HL-60 (cell line): Measurements from ENCODE around the gene PTPRG.

ENCODE experiments used
- DNase-seq, 2 experiments: peaks; one replicate each; pipeline ENCODE4 v3.0.0-alpha.2; 2010 to 2020; ENCODE audit warnings: low read depth in 1 of 2, low spot score in 1 of 2
- H3K27ac ChIP-seq: fragments of 250-450 bp; sonication (Bioruptor Pico); replicated peaks from 2 replicates; pipeline ENCODE4 v1.5.1; 2020; ENCODE audit warnings: mild to moderate bottlenecking, moderate library complexity
- H3K27me3 ChIP-seq: fragments of 250-450 bp; sonication (Bioruptor Pico); 2 replicates; pipeline ENCODE4 v1.5.1; 2021; ENCODE audit warnings: mild to moderate bottlenecking, moderate library complexity; ENCODE audit not compliant: insufficient read depth, poor library complexity, severe bottlenecking
- H3K4me3 ChIP-seq: replicated peaks from 2 replicates; pipeline ENCODE4 v1.5.1; 2011; ENCODE audit warnings: mild to moderate bottlenecking, control low read depth, low read length; ENCODE audit not compliant: insufficient read depth
- CTCF ChIP-seq: IDR thresholded peaks from one replicate; pipeline ENCODE4 v1.5.1; 2011; ENCODE audit warnings: low read length, control low read depth, inconsistent platforms; ENCODE audit not compliant: insufficient read depth
- GABPA ChIP-seq: IDR thresholded peaks from 2 replicates; pipeline ENCODE4 v1.6.1; 2012; ENCODE audit warnings: low read depth
- POLR2AphosphoS5 ChIP-seq: IDR thresholded peaks from 2 replicates; pipeline ENCODE4 v1.6.1; 2012; ENCODE audit warnings: low read depth
- REST ChIP-seq: IDR thresholded peaks from 2 replicates; pipeline ENCODE4 v1.6.1; 2012; ENCODE audit warnings: low read depth; ENCODE audit not compliant: insufficient replicate concordance
- SPI1 ChIP-seq: IDR thresholded peaks from 2 replicates; pipeline ENCODE4 v1.6.1; 2012; ENCODE audit warnings: low read depth, mild to moderate bottlenecking, borderline replicate concordance

PTPRG gene

GRCh38 chr3:62101488-62101887 is 540.1 kb downstream of the PTPRG start:
- no peak for TF ChIP-seq GABPA
- no peak for TF ChIP-seq CTCF
- TF ChIP-seq REST = no peak
- no peak for TF ChIP-seq SPI1
- TF ChIP-seq POLR2AphosphoS5 = no peak
- no peak for DNase-seq
- no peak overlapping the region for H3K4me3 ChIP-seq
- no peaks in the 10 kb centered on the region for H3K27me3 ChIP-seq
- no peak overlapping the region for H3K27ac ChIP-seq

- no peak overlapping the region for H3K27ac ChIP-seq
- no peak for TF ChIP-seq REST
- no peak for TF ChIP-seq CTCF
- no peak for TF ChIP-seq GABPA
- TF ChIP-seq POLR2AphosphoS5 = no peak
- no peak for TF ChIP-seq SPI1
- H3K27me3 ChIP-seq = no peaks in the 10 kb centered on the region
- no peak overlapping the region for H3K4me3 ChIP-seq
- no peak for DNase-seq
Observed at GRCh38 chr3:62103531-62103930, 542.2 kb downstream of the PTPRG start.

GRCh38 chr3:62109534-62109933 is 548.2 kb downstream of the PTPRG start:
- no peak for DNase-seq
- TF ChIP-seq REST (no peak), CTCF (no peak), SPI1 (no peak), GABPA (no peak), POLR2AphosphoS5 (no peak)
- no peak overlapping the region for H3K27ac ChIP-seq
- no peak overlapping the region for H3K4me3 ChIP-seq
- no peaks in the 10 kb centered on the region for H3K27me3 ChIP-seq
